Measurements from ENCODE around the gene ARMC9. TPM values are rescaled to one million over a fixed set of nuclear protein-coding genes. Genes with fewer than 3 reads are reported as not detected.

Gene ARMC9
- total and polyA plus RNA-seq, 2 donors (not counting 3 experiments of a cell fraction or from before 2014, with no cell fraction given) = 16.4 to 24.2 TPM

GRCh38 chr2:231379266-231380215 is 181.1 kb downstream of the ARMC9 start:
- no peak for TF ChIP-seq EZH2 (IDR thresholded peaks at IDR 0.05; ENCODE audit: borderline replicate concordance, low read depth, low read length, severe bottlenecking)
- TF ChIP-seq MYC (IDR thresholded peaks at IDR 0.05; ENCODE audit: low read depth, low read length) = no peak
- TF ChIP-seq JUN (IDR thresholded peaks at IDR 0.05; ENCODE audit: borderline replicate concordance, insufficient read depth, insufficient read length, low read depth) = no peak
- no peak for TF ChIP-seq POLR2A (IDR thresholded peaks at IDR 0.05; ENCODE audit: low read depth, low read length)
- TF ChIP-seq GATA2 (IDR thresholded peaks at IDR 0.05; ENCODE audit: insufficient read depth, insufficient read length, low read depth, low read length) = no peak
- TF ChIP-seq POLR2AphosphoS5 (IDR thresholded peaks at IDR 0.05; ENCODE audit: insufficient read depth, low read depth, low read length) = no peak
- TF ChIP-seq MAX (IDR thresholded peaks at IDR 0.05; ENCODE audit: insufficient read depth, insufficient read length) = no peak
- no peak for TF ChIP-seq FOS (IDR thresholded peaks at IDR 0.05; ENCODE audit: borderline replicate concordance, insufficient read depth, low read length)
- TF ChIP-seq CTCF (IDR thresholded peaks at IDR 0.05; ENCODE audit: extremely low read depth in 1 of 2, insufficient read depth in 1 of 2, low read depth in 1 of 2, low read length in 2 of 2) = no peak
- no peaks in the 10 kb centered on the region for H3K9me1 ChIP-seq (replicated peaks; ENCODE audit: control insufficient read depth, extremely low read depth, insufficient read depth, low read length)
- intact Hi-C loops (cut with micrococcal nuclease) (no loop called here), dilution Hi-C loops (cut with MboI; ENCODE audit: extremely low pct_ligation_motif_present, low sequenced_read_pairs) (no loop called here)
- H3K9ac ChIP-seq (replicated peaks; ENCODE audit: extremely low read depth, insufficient read depth, low read length) = no peak overlapping the region
- H3K4me2 ChIP-seq (ENCODE audit: insufficient read depth, low read length) = no peak overlapping the region
- H3K27ac ChIP-seq (ENCODE audit: insufficient read depth, low read depth, low read length) = no peak overlapping the region
- no peaks in the 10 kb centered on the region for H3K36me3 ChIP-seq (ENCODE audit: control insufficient read depth in 2 of 2, extremely low read depth in 1 of 2, insufficient read depth in 2 of 2, low read length in 2 of 2)
- FAIRE-seq (no peak), DNase-seq (ENCODE audit: low read depth, low spot score) (no peak)
- H4K20me1 ChIP-seq (replicated peaks; ENCODE audit: control insufficient read depth, extremely low read depth, insufficient read depth, low read length) = no peaks in the 10 kb centered on the region
- ChIA-PET CTCF (no interaction called here), POLR2A (no interaction called here)
- H3K27me3 ChIP-seq (ENCODE audit: control insufficient read depth in 2 of 2, insufficient read depth in 2 of 2, low read length in 2 of 2) = peaks cover 0 to 4% of the 10 kb centered on the region in 2 experiments
- no peaks in the 10 kb centered on the region for H3K9me3 ChIP-seq (replicated peaks; ENCODE audit: control insufficient read depth, insufficient read depth, low read length)
- no peaks in the 10 kb centered on the region for H3K79me2 ChIP-seq (ENCODE audit: control insufficient read depth, insufficient read depth, low read length)
- no peak overlapping the region for H3K4me3 ChIP-seq (replicated peaks in 1 of 3; ENCODE audit: insufficient read depth in 1 of 3, low read depth in 1 of 3, low read length in 3 of 3)
- no peak overlapping the region for H2AFZ ChIP-seq (ENCODE audit: low read depth, low read length)
- H3K4me1 ChIP-seq (ENCODE audit: control insufficient read depth, extremely low read depth, insufficient read depth, low read length) = no peaks in the 10 kb centered on the region
- BruUV-seq (replicated peaks) = no TSS peak

Measured in endothelial cell of umbilical vein (primary cell).